ENCODE measurements around the gene ITPR1.

Gene ITPR1

GRCh38 chr3:4643904-4644547 is 150.9 kb downstream of the ITPR1 start:
- no peak for DNase-seq (ENCODE audit: low read depth, low spot score)

- no peak for DNase-seq (ENCODE audit: low read depth, low spot score)
Observed at GRCh38 chr3:4644951-4645350, 151.8 kb downstream of the ITPR1 start.

GRCh38 chr3:4645468-4645867 is 152.3 kb downstream of the ITPR1 start:
- DNase-seq (ENCODE audit: low read depth, low spot score), result no peak

DNA sequence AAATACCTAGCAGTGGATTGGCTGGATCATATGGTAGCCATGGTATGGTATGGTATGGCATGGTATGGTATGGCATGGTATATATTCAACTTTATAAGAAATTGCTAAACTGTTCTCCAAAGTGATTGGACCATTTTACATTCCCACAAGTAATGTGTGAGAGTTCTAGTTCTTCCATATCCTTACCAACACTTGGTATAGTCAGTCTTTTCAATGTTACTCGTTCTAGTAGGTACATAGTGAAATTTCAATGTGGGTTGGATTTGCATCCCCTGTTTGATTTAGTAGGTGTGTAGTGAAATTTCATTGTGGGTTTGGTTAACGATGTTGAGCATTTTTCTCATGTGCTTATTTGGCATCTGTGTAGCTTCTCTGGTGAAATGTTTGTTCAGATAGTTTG is 154.3 kb downstream of the ITPR1 start:
- DNase-seq (ENCODE audit: low read depth, low spot score), result no peak

GRCh38 chr3:4655145-4656045 is 162.2 kb downstream of the ITPR1 start:
- no peak for DNase-seq (ENCODE audit: low read depth, low spot score)

DNA sequence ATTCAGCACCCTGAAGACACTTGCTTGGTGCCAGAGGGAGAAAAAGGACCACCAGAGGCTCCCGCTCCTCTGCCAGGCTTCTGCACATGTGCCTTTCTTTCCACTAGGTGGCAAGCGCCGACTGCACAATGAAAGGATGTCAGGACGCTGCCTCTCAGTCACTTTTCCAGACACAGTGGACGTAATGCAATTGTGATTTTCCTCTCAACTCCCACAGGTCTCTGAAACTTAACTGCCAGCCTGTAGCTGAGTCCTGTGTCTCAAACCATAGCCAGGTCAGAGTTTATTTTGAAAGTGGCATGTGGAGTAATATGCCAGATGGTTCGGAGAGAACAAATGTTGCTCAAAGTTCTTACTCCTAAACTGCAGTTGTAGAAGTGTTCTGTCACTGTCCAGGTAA is 162.9 kb downstream of the ITPR1 start:
- DNase-seq (ENCODE audit: low read depth, low spot score), result no peak

GRCh38 chr3:4656626-4657328 is 163.6 kb downstream of the ITPR1 start:
- DNase-seq (ENCODE audit: low read depth, low spot score), result no peak

DNA sequence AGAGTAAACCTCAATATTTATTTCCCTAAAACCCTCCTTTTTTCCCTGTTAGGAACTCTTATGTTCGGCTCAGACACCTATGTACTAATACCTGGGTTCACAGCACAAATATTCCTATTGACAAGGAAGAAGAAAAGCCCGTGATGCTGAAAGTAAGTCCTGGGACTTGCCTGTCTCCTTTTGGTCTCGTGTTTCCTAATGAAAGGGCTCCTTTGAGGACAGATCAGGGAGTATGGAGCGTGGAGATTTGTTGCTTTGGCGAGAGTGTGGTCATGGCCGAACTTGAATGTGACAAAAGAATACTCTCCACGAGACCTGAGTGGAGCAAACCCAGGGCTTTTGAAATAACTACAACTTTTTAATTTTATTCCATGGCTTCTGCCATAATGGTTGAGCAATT is 167.8 kb downstream of the ITPR1 start:
- no peak for DNase-seq (ENCODE audit: low read depth, low spot score)

DNA sequence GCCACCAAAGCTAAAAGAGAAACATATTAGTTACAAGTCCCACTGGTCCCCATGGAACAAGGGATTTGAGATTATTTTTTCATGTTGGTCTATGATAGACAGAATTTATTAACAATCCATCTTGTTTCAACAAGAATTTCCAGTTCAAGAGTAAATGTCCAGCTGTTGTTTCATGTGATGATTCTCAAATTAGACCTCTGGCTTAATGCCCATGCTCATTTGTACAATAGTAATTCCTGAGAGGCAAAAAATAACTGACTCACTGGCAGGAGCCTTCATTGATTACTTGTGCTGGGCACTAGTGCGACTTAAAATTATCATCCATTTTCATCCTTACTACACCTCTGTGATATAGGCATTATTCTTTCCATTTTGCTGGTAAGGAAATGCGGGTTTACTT is 171.3 kb downstream of the ITPR1 start:
- no peak for DNase-seq (ENCODE audit: low read depth, low spot score)

GRCh38 chr3:4665197-4665596 is 172.0 kb downstream of the ITPR1 start:
- DNase-seq (ENCODE audit: low read depth, low spot score), result no peak

DNA sequence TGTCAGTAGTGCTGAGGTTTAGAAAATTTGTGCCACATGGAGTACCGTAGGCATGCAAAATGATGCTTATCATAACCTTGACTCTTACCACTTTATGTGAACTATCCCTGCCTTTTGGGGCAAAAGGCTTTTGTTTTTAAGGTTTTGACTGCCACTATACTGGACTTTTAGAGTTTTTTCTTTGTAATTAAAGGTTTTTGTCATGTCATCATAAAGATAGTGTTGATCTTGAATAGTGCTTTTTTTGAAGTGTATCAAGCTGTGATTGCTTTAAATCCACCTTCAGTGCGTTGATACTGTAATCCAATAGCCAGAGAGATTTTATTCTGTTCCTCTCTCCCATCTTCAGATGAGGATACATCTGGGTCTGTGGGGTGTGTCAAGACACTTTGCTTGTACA is 172.9 kb downstream of the ITPR1 start:
- DNase-seq (ENCODE audit: low read depth, low spot score), result no peak

- no peak for DNase-seq (ENCODE audit: low read depth, low spot score)
Observed at GRCh38 chr3:4670352-4670751, 177.2 kb downstream of the ITPR1 start.

DNA sequence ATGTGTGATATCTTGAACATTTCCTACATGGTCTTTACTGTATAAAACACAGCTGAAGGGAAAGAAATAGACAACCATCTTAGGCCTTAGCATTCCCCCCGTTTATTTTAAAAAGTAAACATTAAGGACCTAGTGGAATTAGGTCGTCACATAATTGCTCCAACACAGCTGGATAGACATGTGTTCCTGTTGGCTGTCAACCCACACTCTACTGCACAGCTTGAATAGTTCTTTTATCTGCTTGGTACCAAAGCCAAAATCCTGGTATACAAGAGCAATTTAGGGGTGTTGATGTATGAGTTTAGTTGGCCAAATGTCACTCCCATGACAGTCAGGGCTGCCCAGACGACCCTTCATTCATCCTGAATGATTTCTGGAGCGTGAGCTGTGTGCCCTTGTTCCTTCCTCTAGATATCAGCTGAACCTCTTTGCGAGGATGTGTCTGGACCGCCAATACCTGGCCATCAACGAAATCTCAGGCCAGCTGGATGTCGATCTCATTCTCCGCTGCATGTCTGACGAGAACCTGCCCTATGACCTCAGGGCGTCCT is 179.7 kb downstream of the ITPR1 start:
- DNase-seq (ENCODE audit: low read depth, low spot score), result no peak

GRCh38 chr3:4674216-4674615 is 181.1 kb downstream of the ITPR1 start:
- no peak for DNase-seq (ENCODE audit: low read depth, low spot score)

- DNase-seq (ENCODE audit: low read depth, low spot score), result no peak
Observed at GRCh38 chr3:4675704-4676103, 182.6 kb downstream of the ITPR1 start.

- no peak for DNase-seq (ENCODE audit: low read depth, low spot score)
Observed at GRCh38 chr3:4678320-4678719, 185.2 kb downstream of the ITPR1 start.

DNA sequence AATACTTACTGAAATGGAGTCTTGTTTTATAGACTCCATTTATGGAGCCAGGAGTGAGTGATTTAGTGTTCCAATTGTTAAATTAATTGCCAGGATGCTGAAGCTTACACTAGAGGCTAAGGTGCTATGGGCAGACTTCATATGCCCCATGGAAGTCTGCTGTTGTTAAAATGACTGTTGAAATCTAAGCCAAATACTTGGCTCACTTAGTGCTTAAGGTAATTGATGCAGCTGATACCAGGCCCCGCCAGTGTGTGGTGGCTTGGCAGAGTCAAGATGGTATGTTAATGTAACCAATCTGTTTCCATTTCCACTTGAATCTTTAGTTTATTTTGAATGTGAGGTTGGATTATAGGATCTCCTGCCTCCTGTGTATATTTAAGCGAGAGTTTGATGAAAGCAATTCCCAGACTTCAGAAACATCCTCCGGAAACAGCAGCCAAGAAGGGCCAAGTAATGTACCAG is 187.1 kb downstream of the ITPR1 start:
- DNase-seq (ENCODE audit: low read depth, low spot score), result no peak

GRCh38 chr3:4680871-4681300 is 187.7 kb downstream of the ITPR1 start:
- DNase-seq (ENCODE audit: low read depth, low spot score), result no peak

DNA sequence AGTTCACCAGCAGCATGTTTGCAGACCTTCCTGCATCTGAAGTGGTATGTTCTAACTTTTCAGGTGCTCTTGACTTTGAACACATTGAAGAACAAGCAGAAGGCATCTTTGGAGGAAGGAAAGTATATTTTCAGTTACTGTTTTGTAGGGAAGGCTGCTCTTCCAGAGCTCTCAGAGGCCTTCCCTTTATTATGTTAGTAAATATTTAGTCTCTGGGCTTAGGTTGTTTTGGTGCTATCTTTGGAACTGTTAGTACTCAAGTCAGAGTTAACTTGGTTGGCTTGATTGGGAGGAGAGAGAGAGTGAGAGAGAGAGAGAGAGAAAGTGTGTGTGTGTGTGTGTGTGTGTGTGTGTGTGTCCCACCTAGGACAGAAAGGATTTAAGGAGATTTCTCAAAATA is 188.2 kb downstream of the ITPR1 start:
- DNase-seq (ENCODE audit: low read depth, low spot score), result no peak

DNA sequence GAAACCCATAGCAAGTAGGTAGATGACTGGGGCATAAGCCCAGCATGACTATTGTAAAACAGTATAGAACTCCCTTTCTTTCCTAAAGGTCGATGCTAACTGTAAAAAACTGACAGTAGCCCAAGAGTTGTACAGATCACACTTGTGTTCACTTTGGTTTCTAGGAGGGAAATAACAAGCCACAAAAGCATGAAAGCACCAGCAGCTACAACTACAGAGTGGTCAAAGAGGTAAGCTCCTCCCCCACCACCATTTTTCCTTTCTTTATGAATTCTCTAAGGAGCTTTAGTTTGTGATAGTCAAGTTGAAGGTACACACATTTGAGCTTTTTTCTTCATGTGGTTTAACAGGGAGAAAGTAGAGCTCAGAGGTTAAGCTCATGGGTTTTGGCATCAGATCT is 191.0 kb downstream of the ITPR1 start:
- DNase-seq (ENCODE audit: low read depth, low spot score), result no peak

DNA sequence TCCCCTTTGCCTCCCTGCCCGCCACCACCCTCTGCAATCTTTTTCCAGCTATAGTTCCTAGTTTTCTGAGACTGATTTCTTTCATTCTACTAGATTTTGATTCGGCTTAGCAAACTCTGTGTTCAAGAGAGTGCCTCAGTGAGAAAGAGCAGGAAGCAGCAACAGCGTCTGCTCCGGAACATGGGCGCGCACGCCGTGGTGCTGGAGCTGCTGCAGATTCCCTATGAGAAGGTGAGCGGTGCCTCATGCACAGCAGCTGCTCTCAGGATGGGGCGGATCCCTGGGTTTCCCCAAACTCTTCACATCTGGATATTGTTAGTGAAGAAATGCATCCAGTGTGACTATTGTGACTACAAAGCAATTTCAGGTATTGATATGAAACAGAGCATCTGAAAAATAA is 191.8 kb downstream of the ITPR1 start:
- DNase-seq (ENCODE audit: low read depth, low spot score), result no peak

GRCh38 chr3:4685673-4686345 is 192.7 kb downstream of the ITPR1 start:
- no peak for DNase-seq (ENCODE audit: low read depth, low spot score)
